Measurements from ENCODE around the gene IFNA17. TPM values are rescaled to one million over a fixed set of nuclear protein-coding genes. Genes with fewer than 3 reads are reported as not detected.
A peak's percentile ranks its signal among the peaks of the same experiment; 100 is the strongest.
"Not testable (repeated sequence)": the region's sequence is repeated elsewhere in the genome, so short reads cannot be mapped to it uniquely, and the experiment has no call there.

The IFNA17 gene
- total RNA-seq = not detected
- long read RNA-seq = 0 reads

DNA sequence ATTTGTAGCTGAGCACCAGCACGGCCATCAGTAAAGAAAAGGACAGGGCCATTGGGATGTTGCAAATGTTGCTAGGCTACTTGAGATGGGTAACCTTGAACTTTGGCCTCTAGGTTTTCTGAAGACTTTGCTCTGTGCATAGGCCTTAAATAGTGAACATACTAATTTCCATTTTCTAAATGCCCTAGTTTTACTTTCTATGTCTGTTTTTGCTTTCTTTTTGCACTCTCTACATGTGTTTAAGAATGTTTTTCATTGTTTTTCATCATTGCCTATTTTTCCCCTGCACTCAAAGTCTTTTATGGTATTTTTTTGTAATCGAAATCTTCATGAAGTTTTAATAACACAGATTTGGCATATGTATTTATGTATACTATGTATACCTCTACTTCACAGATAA lies at the start of gene IFNA17:
IFNA17 (minus strand) TSS at position 101 of the 400 bp plus-strand sequence; CDS start at position 52, 49 bp downstream.
- DNase-seq (no peak), ATAC-seq (ENCODE audit: poor library complexity) (no peak)
- intact Hi-C loops (cut with DNase I) = no loop called here

GRCh38 chr9:21268347-21268657 lies 40.3 kb upstream of the IFNA17 start:
- ATAC-seq (ENCODE audit: poor library complexity) = no peak
- no peak for DNase-seq
- intact Hi-C loops (cut with DNase I) = no loop called here

GRCh38 chr9:21267485-21268346 lies 39.7 kb upstream of the IFNA17 start:
- DNase-seq (no peak), ATAC-seq (ENCODE audit: poor library complexity) (no peak)
- intact Hi-C loops (cut with DNase I) = no loop called here

GRCh38 chr9:21266733-21267484 lies 38.9 kb upstream of the IFNA17 start:
- DNase-seq = no peak
- no peak for ATAC-seq (ENCODE audit: poor library complexity)
- intact Hi-C loops (cut with DNase I) = no loop called here

GRCh38 chr9:21265421-21266189 lies 37.6 kb upstream of the IFNA17 start:
- ATAC-seq (ENCODE audit: poor library complexity) (no peak), DNase-seq (no peak)
- intact Hi-C loops (cut with DNase I) = no loop called here

DNA sequence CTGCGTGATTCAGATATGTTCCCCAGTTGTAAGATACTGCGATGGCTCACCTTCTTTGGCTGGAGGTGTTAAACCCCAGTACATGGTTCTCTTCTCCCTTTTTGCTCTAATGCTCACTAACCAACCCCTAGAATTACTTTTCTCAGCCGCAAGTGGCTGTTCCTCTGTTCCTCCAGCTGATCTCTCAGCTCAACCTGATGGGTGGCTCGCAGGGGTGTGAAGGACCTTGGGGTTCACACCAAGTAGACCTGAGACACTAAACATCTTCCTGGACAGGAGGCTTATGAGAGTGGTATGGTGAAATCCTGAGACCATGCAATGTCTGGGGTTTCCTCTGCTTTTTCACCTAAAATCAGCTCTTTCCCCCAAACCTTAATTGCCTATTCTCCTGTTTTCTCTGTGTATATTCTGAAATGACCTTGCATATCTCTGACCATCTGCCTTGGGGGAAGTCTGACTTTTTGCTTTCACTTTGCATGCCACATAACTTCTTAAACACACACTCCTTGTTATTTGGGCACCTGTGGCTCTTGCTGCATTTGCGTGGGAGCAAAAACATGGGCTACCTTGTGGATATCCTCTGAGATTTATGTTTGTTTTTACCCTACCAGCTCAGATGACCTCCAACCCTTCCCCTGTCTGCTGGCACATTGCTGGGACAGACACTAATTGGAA lies 27.7 kb upstream of the IFNA17 start:
- ATAC-seq (ENCODE audit: poor library complexity) (no peak), DNase-seq (no peak)
- intact Hi-C loops (cut with DNase I) = no loop called here

DNA sequence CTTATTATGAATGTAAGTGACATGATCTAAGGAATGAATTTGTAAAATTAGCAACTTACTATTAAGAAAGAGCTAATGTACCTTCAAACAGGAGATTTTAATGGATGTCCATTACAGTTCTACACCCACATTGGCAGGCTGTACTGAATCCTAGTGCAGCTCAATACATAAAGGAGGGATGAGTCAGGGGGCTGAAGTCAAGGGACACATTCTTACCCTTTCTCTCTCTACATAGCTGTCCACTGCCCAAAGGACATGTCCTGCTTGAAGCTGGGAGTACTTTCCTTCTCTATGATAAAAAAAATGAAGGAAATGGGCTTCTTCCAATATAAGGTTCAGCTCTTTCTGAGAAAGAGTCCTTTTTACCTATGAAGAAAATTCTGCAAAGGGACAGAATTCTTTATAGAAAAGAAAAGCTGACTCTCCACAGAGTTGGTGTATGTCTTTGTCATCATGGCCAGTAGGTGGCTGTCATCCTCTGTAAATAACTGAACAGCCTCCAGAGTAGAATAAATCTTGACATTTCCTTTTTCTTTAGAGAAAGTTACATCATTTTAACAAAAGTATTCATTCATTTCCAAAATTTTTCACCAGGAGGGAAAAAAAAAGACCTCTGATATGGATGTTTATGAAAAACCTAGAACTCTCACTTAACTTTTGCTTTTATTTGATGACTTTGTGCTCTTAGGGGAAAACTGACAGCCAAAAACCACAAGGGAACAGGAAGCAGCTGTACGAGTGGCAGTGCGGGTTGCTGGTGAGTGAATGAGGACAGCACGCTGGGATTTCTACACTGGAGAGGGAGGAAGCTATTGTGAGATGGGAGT lies 24.9 kb upstream of the IFNA17 start:
- intact Hi-C loops (cut with DNase I) = no loop called here
- DNase-seq (peak; percentile 55), ATAC-seq (ENCODE audit: poor library complexity) (peak; percentile 79)

DNA sequence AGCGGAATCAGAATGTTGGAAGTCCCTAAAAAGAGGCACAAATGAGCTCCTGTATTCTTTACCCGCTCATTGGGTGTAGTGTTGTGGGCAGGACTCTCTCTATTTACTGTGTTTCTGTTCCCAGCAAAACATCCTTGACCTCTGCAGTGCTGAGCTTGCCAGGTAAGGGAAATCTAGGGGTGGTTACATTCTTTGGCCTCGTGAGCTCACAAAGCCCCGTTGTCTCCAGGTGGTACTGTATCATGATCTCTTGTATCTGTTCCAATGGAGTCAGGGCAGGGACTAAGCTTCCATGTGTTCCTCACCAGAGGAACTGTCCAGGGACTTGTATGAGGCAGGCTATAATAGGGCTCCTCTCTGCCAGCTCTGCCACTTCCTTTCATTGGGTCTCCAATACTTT lies 23.6 kb upstream of the IFNA17 start:
- intact Hi-C loops (cut with DNase I) = no loop called here
- no peak for DNase-seq
- ATAC-seq (ENCODE audit: poor library complexity) = no peak

DNA sequence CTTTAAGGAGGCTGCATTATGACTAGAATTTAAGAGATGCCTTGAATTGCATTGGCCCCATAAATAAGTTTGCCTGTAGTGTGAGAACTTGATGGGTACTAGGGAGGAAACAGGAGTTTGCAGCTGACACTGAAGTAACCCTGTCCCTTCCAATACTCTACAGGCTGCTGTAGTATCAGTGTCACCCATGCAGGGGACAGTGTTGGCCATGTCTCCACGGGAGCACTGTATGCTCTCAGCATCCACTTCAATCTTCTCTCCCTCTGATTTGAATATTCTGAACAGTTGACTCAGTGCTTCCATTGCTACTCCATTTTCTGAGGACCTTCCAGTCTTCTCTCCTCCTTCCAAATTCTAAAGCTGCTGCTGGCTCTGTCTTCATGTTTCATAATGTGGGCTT lies 23.2 kb upstream of the IFNA17 start:
- intact Hi-C loops (cut with DNase I) = no loop called here
- DNase-seq (no peak), ATAC-seq (ENCODE audit: poor library complexity) (no peak)

GRCh38 chr9:21244836-21245235 lies 16.8 kb upstream of the IFNA17 start:
- DNase-seq (no peak), ATAC-seq (ENCODE audit: poor library complexity) (no peak)
- intact Hi-C loops (cut with DNase I) = no loop called here

DNA sequence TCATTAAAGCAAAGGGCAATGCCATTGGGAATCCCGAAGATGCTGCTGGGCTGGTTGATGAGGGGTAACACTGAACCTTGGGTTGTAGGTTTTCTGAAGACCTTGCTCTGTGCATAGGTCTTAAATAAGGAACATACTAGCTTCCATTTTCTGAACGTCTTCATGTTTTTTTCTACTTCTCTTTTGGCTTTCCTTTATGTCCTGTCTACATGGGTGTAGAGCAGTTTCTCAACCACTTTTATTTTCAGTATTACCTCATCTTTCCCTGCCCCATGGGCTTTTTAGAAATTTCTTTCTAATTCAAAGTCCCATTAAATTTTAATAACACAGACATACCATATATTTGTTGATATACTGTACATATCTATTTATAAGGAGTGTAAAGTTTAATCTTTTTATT lies 11.9 kb upstream of the IFNA17 start, which contains the start of gene IFNA14:
IFNA14 (minus strand) TSS at position 95 of the 400 bp plus-strand sequence; CDS start at position 25, 70 bp downstream.
- intact Hi-C loops (cut with DNase I) = no loop called here
- DNase-seq (no peak), ATAC-seq (ENCODE audit: poor library complexity) (no peak)

GRCh38 chr9:21236360-21236714 lies 8.3 kb upstream of the IFNA17 start:
- DNase-seq; ATAC-seq (ENCODE audit: poor library complexity); intact Hi-C loops (cut with DNase I): not testable (repeated sequence)

DNA sequence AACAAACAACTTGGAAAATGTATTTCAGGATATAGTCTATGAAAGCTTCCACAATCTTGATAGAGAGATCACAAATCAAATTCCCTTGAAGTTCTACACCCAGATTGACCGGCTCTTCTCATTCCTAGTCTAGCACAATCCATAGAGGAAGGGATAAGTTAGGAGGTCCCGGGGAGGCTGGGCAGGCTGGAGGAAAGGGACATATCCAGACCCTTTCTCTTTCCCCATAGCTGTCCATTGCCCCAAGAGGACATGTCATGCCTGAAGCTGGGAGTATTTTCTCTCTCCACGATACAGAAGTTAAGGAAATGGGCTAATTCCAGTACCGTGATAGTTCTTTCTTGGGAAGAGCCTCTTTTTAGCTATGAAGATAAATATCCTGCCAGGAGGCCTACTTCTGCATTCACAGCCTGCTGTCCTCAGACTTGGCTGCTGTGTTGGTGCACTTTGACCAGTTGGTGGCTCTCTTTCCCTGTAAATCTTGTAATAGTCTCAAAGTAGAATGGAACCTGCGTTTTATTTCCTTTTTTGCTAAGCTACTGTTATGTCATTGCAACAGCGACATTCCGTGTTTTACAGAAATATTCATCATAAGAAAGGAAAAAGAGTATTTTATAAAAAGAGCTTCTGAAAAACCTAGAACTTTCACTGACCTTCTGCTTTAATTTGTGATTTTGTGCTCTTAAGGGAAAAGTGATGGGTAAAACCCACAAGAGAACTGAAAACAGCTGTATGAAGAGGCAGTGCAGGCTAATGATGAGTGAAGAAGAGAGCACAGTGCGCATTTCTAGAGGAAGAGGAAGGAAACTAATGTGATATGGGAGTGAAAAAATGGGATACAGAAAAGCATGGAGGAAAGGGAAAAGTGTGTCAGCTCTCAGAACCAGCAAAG lies 7.7 kb upstream of the IFNA17 start:
- DNase-seq (peak; percentile 45), ATAC-seq (ENCODE audit: poor library complexity) (peak; percentile 61)
- intact Hi-C loops (cut with DNase I) = not testable (repeated sequence)

GRCh38 chr9:21234153-21234687 lies 6.2 kb upstream of the IFNA17 start:
- DNase-seq = no peak
- no peak for ATAC-seq (ENCODE audit: poor library complexity)
- intact Hi-C loops (cut with DNase I) = no loop called here

DNA sequence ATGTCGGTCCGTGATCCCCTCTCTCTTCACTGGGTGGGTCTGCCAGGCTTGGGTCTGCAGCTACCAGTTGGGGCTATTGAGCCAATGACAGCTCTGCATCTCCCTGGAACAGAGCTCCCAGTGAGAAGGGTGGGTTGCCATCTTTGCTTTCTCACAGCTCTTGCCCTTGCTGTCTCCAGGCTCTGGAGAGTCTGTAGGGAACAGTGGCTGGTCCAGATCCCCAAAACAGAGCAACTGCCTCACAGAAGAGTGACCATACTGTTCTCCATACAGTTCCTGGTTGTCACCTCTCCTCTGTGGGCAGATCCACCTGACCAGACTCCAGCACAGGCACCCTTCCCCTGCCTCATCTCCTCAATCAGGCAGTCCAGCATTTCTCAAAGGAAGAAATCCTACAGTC lies 5.2 kb upstream of the IFNA17 start:
- no peak for ATAC-seq (ENCODE audit: poor library complexity)
- intact Hi-C loops (cut with DNase I) = no loop called here

DNA sequence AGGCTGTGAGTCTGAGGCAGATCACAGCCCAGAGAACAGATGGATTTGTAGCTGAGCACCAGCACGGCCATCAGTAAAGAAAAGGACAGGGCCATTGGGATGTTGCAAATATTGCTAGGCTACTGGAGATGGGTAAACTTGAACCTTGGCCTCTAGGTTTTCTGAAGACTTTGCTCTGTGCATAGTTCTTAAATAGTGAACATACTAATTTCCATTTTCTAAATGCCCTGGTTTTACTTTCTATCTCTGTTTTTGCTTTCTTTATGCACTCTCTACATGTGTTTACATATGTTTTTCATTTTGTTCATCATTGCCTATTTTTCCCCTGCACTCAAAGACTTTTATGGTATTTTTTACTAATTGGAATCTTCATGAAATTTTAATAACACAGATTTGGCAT lies 10.8 kb downstream of the IFNA17 start, which contains the start of gene IFNA16:
IFNA16 (minus strand) TSS at position 101 of the 400 bp plus-strand sequence; CDS start at position 95, 6 bp downstream.
- DNase-seq; ATAC-seq (ENCODE audit: poor library complexity); intact Hi-C loops (cut with DNase I): not testable (repeated sequence)

More for the DNA sequence above, 5.2 kb upstream of the IFNA17 start:
- DNase-seq = no peak
